ENCODE results near the gene SLC13A4. TPM values are rescaled to one million over a fixed set of nuclear protein-coding genes. Genes with fewer than 3 reads are reported as not detected.

Gene SLC13A4
- total and polyA plus RNA-seq, 8 donors: 0.08 TPM; not detected in 7

- no peaks in the 10 kb centered on the region for H3K36me3 ChIP-seq
- no peaks in the 10 kb centered on the region for H3K4me1 ChIP-seq
- 85% methylated on average over 21 of the region's 21 CpGs for WGBS, 2 donors
- no peaks in the 10 kb centered on the region for H3K27me3 ChIP-seq
- no peak overlapping the region for H3K27ac ChIP-seq
- intact Hi-C loops (cut with DNase I): no loop called here
- no peak overlapping the region for H3K4me3 ChIP-seq
- TF ChIP-seq CTCF (IDR thresholded peaks at IDR 0.05): no peak
- FAIRE-seq: no peak
- DNase-seq: no peak
- no peak for ATAC-seq
- no peaks in the 10 kb centered on the region for H3K9me3 ChIP-seq
These were observed 5.8 kb upstream of the SLC13A4 start for GRCh38 chr7:135733603-135734342.

GRCh38 chr7:135731131-135731530 is 3.1 kb upstream of the SLC13A4 start:
- Histone ChIP-seq H3K9me3 (no peaks in the 10 kb centered on the region), H3K27ac (no peak overlapping the region), H3K27me3 (no peaks in the 10 kb centered on the region), H3K4me3 (no peak overlapping the region), H3K4me1 (no peaks in the 10 kb centered on the region), H3K36me3 (no peaks in the 10 kb centered on the region)
- 64% methylated on average over 4 of the region's 4 CpGs for WGBS, 2 donors
- ATAC-seq (no peak), DNase-seq (no peak), FAIRE-seq (no peak)
- intact Hi-C loops (cut with DNase I): no loop called here
- TF ChIP-seq CTCF (IDR thresholded peaks at IDR 0.05): no peak

DNA sequence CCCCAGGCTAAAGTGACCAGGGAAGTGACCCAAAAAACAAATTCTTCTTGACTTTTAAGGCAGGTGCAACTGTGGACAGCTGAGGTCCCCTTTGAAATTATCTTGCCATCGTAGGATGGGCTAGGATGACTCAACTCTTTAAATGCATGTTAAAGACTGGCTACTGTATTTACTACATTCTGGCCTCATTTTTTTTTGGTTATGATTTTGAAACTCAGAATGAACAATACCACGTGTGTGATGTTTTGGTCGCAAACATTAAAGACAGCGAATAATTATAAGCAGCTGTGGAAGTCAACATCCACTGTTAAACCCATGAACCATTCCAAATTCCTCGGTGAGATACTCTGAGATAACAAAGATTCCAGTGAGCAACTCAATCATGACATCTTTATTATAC is 1.2 kb upstream of the SLC13A4 start:
- Histone ChIP-seq H3K9me3 (no peaks in the 10 kb centered on the region), H3K36me3 (no peaks in the 10 kb centered on the region), H3K4me1 (no peaks in the 10 kb centered on the region), H3K27ac (no peak overlapping the region), H3K4me3 (no peak overlapping the region), H3K27me3 (no peaks in the 10 kb centered on the region)
- ATAC-seq (no peak), DNase-seq (no peak), FAIRE-seq (no peak)
- 72 to 75% methylated on average over 5 of the region's 5 CpGs for WGBS, 2 donors
- intact Hi-C loops (cut with DNase I): no loop called here
- TF ChIP-seq CTCF (IDR thresholded peaks at IDR 0.05): no peak

GRCh38 chr7:135726911-135727673 is 894 bp downstream of the SLC13A4 start:
- Histone ChIP-seq H3K27me3 (no peaks in the 10 kb centered on the region), H3K27ac (no peak overlapping the region), H3K36me3 (no peaks in the 10 kb centered on the region), H3K4me1 (no peaks in the 10 kb centered on the region), H3K9me3 (no peaks in the 10 kb centered on the region), H3K4me3 (no peak overlapping the region)
- no peak for FAIRE-seq
- no peak for DNase-seq
- WGBS, 2 donors: 75 to 85% methylated on average over 30 of the region's 30 CpGs
- intact Hi-C loops (cut with DNase I): no loop called here
- no peak for TF ChIP-seq CTCF (IDR thresholded peaks at IDR 0.05)
- no peak for ATAC-seq

DNA sequence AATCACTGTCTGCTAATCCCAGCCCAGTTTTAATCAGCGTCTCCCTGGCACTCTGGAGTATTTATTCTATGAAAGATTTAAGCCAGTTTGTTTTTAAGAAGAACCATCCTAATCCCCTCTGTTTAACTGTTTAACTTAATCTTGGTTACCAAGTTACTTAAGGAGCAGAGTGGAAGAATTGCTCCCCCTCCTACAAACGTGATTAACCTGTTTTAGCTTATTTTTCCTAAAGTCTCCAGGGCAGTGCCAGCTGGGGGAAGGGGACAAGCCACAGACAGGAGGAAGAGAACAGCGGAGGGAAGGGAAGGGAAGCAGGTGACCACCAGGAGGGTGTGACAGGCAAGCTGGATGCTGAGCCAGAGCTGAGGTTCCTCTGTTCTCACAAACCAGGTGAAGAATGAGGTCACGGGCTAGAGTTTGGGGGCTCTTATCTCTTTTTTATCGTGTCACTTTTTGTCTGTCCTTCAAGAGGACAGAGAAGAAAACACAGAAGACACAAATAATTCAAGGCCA is 1.7 kb downstream of the SLC13A4 start:
- FAIRE-seq (no peak), DNase-seq (no peak), ATAC-seq (no peak)
- no peaks in the 10 kb centered on the region for H3K36me3 ChIP-seq
- WGBS, 2 donors: 19 to 24% methylated on average over 5 of the region's 5 CpGs
- TF ChIP-seq CTCF (IDR thresholded peaks at IDR 0.05): no peak
- no peaks in the 10 kb centered on the region for H3K4me1 ChIP-seq
- intact Hi-C loops (cut with DNase I): no loop called here
- H3K9me3 ChIP-seq: no peaks in the 10 kb centered on the region
- H3K27ac ChIP-seq: no peak overlapping the region
- no peaks in the 10 kb centered on the region for H3K27me3 ChIP-seq
- no peak overlapping the region for H3K4me3 ChIP-seq

Measured in pancreas (tissue), 10 donors.